ENCODE results near the gene SDK1.

The SDK1 gene

GRCh38 chr7:4133491-4134044 lies 832.5 kb downstream of the SDK1 start:
- no peak for TF ChIP-seq CTCF (IDR thresholded peaks at IDR 0.05; ENCODE audit: low read depth, low read length, missing control alignments)
- H3K4me3 ChIP-seq (ENCODE audit: low read depth, low read length), result no peak overlapping the region
- no peak for DNase-seq (ENCODE audit: low read depth)

GRCh38 chr7:4134204-4134603 lies 833.2 kb downstream of the SDK1 start:
- DNase-seq (ENCODE audit: low read depth), result no peak
- TF ChIP-seq CTCF (IDR thresholded peaks at IDR 0.05; ENCODE audit: low read depth, low read length, missing control alignments), result no peak
- no peak overlapping the region for H3K4me3 ChIP-seq (ENCODE audit: low read depth, low read length)

GRCh38 chr7:4134631-4135030 lies 833.6 kb downstream of the SDK1 start:
- TF ChIP-seq CTCF (IDR thresholded peaks at IDR 0.05; ENCODE audit: low read depth, low read length, missing control alignments), result no peak

GRCh38 chr7:4135301-4135700 lies 834.2 kb downstream of the SDK1 start:
- no peak overlapping the region for H3K4me3 ChIP-seq (ENCODE audit: low read depth, low read length)
- DNase-seq (ENCODE audit: low read depth), result no peak
- TF ChIP-seq CTCF (IDR thresholded peaks at IDR 0.05; ENCODE audit: low read depth, low read length, missing control alignments), result no peak

More at GRCh38 chr7:4134631-4135030, 833.6 kb downstream of the SDK1 start:
- DNase-seq (ENCODE audit: low read depth), result no peak
- H3K4me3 ChIP-seq (ENCODE audit: low read depth, low read length), result no peak overlapping the region

- TF ChIP-seq CTCF (IDR thresholded peaks at IDR 0.05; ENCODE audit: low read depth, low read length, missing control alignments), result no peak
- DNase-seq (ENCODE audit: low read depth), result no peak
- no peak overlapping the region for H3K4me3 ChIP-seq (ENCODE audit: low read depth, low read length)
Observed at GRCh38 chr7:4136036-4136435, 835.0 kb downstream of the SDK1 start.

GRCh38 chr7:4136501-4137110 lies 835.6 kb downstream of the SDK1 start:
- no peak overlapping the region for H3K4me3 ChIP-seq (ENCODE audit: low read depth, low read length)
- TF ChIP-seq CTCF (IDR thresholded peaks at IDR 0.05; ENCODE audit: low read depth, low read length, missing control alignments), result no peak
- DNase-seq (ENCODE audit: low read depth), result no peak

- DNase-seq (ENCODE audit: low read depth), result no peak
- no peak for TF ChIP-seq CTCF (IDR thresholded peaks at IDR 0.05; ENCODE audit: low read depth, low read length, missing control alignments)
- no peak overlapping the region for H3K4me3 ChIP-seq (ENCODE audit: low read depth, low read length)
Observed at GRCh38 chr7:4137552-4137951, 836.5 kb downstream of the SDK1 start.
